Measurements from ENCODE around the gene MME. TPM values are rescaled to one million over a fixed set of nuclear protein-coding genes. Genes with fewer than 3 reads are reported as not detected.
A peak's percentile ranks its signal among the peaks of the same experiment; 100 is the strongest.

MME gene
- polyA plus RNA-seq, 1 experiment = 61.7 TPM

DNA sequence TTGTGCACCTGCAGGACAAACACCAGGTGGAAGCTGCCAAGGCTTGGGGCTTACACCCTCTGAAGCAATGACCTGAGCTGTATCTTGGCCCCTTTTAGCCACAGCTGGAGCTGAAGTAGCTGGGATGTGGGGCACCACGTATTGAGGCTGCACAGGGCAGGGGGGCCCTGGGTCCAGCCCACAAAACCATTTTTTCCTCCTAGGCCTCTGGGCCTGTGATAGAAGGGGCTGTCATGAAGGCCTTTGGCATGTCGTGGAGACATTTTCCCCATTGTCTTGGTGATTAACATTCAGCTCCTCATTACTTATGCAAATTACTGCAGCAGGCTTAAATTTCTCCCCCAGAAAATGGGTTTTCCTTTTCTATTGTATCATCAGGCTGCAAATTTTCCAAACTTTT lies 27.6 kb upstream of the MME start:
- Histone ChIP-seq H3K27ac (ENCODE audit: low read depth, low read length) (no peak overlapping the region), H3K4me3 (ENCODE audit: low read depth, low read length) (no peak overlapping the region), H3K9me3 (ENCODE audit: control insufficient read depth, insufficient read depth, low read length) (peaks cover 8% of the 10 kb centered on the region), H3K27me3 (ENCODE audit: control insufficient read depth, insufficient read depth, low read length) (no peaks in the 10 kb centered on the region)
- ChIA-PET POLR2A (no interaction called here), CTCF (no interaction called here)
- DNase-seq (ENCODE audit: low read depth, low spot score) = no peak
- TF ChIP-seq, protein P1, sequence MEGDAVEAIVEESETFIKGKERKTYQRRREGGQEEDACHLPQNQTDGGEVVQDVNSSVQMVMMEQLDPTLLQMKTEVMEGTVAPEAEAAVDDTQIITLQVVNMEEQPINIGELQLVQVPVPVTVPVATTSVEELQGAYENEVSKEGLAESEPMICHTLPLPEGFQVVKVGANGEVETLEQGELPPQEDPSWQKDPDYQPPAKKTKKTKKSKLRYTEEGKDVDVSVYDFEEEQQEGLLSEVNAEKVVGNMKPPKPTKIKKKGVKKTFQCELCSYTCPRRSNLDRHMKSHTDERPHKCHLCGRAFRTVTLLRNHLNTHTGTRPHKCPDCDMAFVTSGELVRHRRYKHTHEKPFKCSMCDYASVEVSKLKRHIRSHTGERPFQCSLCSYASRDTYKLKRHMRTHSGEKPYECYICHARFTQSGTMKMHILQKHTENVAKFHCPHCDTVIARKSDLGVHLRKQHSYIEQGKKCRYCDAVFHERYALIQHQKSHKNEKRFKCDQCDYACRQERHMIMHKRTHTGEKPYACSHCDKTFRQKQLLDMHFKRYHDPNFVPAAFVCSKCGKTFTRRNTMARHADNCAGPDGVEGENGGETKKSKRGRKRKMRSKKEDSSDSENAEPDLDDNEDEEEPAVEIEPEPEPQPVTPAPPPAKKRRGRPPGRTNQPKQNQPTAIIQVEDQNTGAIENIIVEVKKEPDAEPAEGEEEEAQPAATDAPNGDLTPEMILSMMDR (IDR thresholded peaks at IDR 0.05; ENCODE audit: low read depth, low read length) = no peak

DNA sequence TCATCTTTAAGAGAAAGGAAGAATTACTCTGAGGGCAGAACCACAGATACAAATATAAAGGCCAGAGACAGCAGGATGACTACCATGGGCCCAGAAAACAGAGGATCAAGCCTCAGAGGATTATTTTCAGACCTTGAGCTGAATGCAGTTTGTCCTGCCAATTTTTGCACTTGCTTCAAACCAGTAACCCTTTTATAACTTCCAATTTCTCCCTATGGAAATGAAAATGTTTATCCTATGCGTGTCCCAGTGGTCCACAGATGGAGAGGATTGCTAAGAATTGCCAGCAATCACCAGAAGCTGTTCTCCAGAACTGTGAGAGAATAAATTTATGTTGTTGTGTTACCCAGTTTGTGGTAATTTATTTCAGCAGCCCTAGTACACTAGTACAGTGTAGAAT lies 26.4 kb upstream of the MME start:
- TF ChIP-seq, protein P1 (IDR thresholded peaks at IDR 0.05; ENCODE audit: low read depth, low read length) = no peak
- ChIA-PET POLR2A (no interaction called here), CTCF (no interaction called here)
- Histone ChIP-seq H3K27me3 (ENCODE audit: control insufficient read depth, insufficient read depth, low read length) (no peaks in the 10 kb centered on the region), H3K4me3 (ENCODE audit: low read depth, low read length) (no peak overlapping the region), H3K27ac (ENCODE audit: low read depth, low read length) (no peak overlapping the region), H3K9me3 (ENCODE audit: control insufficient read depth, insufficient read depth, low read length) (peaks cover 8% of the 10 kb centered on the region)
- DNase-seq (ENCODE audit: low read depth, low spot score) = no peak

DNA sequence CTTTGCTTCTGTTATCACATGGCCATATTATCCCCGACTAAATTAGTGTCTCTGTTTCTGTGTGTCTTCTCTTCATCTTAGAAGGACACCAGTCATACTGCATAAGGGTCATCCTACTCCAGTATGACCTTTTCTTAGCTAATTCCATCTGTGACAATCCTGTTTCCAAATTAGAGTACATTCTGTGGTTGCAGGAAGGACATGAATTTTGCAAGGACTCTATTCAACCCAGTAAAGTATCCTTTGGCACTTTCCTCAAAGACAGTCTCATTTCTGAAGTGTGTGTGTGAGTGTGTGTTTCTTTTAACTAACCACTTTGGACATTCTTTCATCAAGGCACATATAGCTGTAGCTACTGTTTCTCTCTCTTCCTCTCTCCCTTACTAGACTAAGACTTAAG lies 15.2 kb upstream of the MME start:
- CTCF ChIA-PET = interaction anchor here (1.2 to 1.6 kb wide), 3 partner anchors 15 to 812 kb away, joined by 3 to 6 read pairs (median 5); partner anchors contain the start of gene MME
- TF ChIP-seq, protein P1 (IDR thresholded peaks at IDR 0.05; ENCODE audit: low read depth, low read length) = no peak
- Histone ChIP-seq H3K4me3 (ENCODE audit: low read depth, low read length) (no peak overlapping the region), H3K27me3 (ENCODE audit: control insufficient read depth, insufficient read depth, low read length) (no peaks in the 10 kb centered on the region), H3K27ac (ENCODE audit: low read depth, low read length) (no peak overlapping the region), H3K9me3 (ENCODE audit: control insufficient read depth, insufficient read depth, low read length) (no peaks in the 10 kb centered on the region)
- POLR2A ChIA-PET = interaction anchor here (0.6 kb wide), 1 partner anchor 304 kb away, joined by 5 read pairs; no protein-coding TSS in a partner anchor
- no peak for DNase-seq (ENCODE audit: low read depth, low spot score)

DNA sequence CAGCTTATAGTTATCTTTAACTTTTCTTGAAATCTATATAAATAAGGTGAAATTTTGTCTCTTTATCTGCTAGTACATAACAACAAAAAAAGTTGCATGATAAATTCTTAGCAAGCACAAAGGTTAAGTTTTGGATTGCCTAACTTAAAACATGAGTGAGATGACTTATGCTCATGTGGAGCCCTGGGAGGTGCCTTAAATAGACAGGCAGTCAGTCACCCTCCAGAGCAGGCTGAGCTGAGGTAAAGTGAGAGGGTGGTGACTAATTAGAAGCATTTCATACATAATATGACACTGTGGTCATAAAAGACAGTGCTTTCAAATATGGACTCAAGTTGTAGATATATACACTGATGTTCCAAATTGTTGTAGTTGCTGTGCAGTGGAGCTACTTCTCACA lies 14.6 kb upstream of the MME start:
- H3K27ac ChIP-seq (ENCODE audit: low read depth, low read length) = no peak overlapping the region
- CTCF ChIA-PET = interaction anchor here (1.1 to 1.6 kb wide), 3 partner anchors 34 to 813 kb away, joined by 3 to 6 read pairs (median 6); no protein-coding TSS in a partner anchor
- TF ChIP-seq, protein P1 (IDR thresholded peaks at IDR 0.05; ENCODE audit: low read depth, low read length) = no peak

DNA sequence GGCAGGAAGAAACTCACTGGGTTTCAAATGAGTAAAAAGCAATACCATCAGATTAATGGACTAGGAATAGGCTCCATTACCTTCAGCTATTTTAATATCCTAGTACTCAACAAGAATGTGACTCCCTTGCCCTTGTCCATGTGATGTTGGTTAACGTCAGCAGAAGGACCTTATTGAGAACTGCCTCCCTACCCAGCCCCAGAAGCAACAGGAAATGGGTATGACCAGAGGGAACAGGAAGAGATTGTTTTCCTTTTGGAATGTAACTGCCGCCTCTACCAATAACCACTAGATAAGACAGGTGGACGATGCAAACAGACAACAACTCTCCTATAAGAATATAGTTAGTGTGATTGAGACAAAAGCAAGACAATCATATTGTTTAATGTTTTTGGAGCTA lies 10.4 kb upstream of the MME start:
- Histone ChIP-seq H3K9me3 (ENCODE audit: control insufficient read depth, insufficient read depth, low read length) (no peaks in the 10 kb centered on the region), H3K4me3 (ENCODE audit: low read depth, low read length) (no peak overlapping the region), H3K27ac (ENCODE audit: low read depth, low read length) (peak overlapping the region; percentile 74), H3K27me3 (ENCODE audit: control insufficient read depth, insufficient read depth, low read length) (no peaks in the 10 kb centered on the region)
- no peak for DNase-seq (ENCODE audit: low read depth, low spot score)
- CTCF ChIA-PET = interaction anchor here (3.2 kb wide), 1 partner anchor 9 kb away, joined by 11 read pairs; no protein-coding TSS in a partner anchor
- TF ChIP-seq, protein P1 (IDR thresholded peaks at IDR 0.05; ENCODE audit: low read depth, low read length) = no peak
- POLR2A ChIA-PET = no interaction called here

More for the DNA sequence above, 14.6 kb upstream of the MME start:
- no peak for DNase-seq (ENCODE audit: low read depth, low spot score)
- POLR2A ChIA-PET = interaction anchor here (0.6 kb wide), 1 partner anchor 87 kb away, joined by 3 read pairs; no protein-coding TSS in a partner anchor
- Histone ChIP-seq H3K27me3 (ENCODE audit: control insufficient read depth, insufficient read depth, low read length) (no peaks in the 10 kb centered on the region), H3K9me3 (ENCODE audit: control insufficient read depth, insufficient read depth, low read length) (no peaks in the 10 kb centered on the region), H3K4me3 (ENCODE audit: low read depth, low read length) (no peak overlapping the region)

All from AG04450 (cell line).